ENCODE measurements around the gene ZNF778.

Gene ZNF778

DNA sequence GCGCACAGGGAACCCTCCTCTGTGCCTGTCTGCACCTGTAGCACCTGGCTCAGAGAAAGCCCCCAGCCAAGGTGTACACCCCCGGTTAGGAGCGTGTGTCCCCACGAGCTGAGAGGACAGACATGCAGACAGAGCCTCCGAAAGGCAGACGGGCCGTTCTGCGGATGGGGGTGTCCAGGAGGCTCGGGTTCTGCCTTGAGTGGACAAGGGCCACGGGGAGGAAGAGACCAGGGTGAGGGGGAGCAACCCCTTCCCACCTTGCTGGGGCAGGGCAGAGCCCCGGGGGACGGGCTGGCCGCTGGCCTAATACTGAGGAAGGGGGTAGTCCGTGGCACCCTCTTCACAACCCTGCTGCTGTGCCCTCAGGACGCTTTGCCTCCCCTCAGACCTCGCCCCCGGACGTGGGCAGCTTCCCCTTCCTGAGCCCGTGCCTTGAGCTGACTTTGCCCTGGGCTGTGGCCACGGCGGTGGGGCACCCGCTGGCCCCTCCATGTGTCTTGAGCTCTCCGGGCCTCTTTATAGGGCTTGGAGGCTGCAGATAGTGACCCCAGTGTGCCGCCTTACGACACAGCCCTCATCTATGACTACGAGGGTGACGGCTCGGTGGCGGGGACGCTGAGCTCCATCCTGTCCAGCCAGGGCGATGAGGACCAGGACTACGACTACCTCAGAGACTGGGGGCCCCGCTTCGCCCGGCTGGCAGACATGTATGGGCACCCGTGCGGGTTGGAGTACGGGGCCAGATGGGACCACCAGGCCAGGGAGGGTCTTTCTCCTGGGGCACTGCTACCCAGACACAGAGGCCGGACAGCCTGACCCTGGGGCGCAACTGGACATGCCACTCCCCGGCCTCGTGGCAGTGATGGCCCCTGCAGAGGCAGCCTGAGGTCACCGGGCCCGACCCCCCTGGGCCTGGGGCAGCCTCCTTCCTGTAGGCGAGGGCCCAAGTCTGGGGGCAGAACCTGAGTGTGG, 22.9 kb upstream of the ZNF778 start:
- no peak for DNase-seq (ENCODE audit: low spot score)

DNA sequence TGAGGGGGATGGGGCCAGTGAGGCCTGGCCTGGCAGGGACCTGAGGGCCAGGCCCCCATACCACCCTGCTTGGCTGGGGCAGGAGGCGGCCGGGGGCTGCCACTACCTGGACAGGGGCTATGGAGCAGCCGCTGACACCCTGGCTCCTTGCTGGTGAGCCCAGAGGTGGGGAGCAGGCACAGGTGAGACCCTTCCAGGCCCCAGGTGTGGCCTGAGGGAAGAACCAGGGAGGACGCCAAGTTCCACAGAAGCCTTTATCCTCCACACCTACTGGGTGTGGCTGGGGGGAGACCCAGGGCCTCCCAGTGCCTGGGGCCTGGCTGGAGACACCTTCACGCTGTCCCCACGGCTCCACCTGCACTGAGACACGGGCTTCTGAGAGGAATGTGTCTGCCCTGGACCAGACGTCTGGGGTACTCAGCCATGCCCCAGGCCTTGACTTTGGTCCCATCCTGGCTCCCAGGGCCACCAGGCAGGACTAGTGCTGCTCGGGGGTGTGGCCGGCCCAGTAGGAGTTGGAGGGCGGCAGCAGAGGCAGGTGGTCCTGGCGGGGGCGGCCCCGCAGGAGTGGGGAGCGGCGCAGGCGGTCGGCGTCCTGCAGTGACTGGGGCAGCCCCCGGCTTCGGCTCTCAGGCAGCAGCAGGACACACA, 21.9 kb upstream of the ZNF778 start:
- DNase-seq (ENCODE audit: low spot score): no peak

DNA sequence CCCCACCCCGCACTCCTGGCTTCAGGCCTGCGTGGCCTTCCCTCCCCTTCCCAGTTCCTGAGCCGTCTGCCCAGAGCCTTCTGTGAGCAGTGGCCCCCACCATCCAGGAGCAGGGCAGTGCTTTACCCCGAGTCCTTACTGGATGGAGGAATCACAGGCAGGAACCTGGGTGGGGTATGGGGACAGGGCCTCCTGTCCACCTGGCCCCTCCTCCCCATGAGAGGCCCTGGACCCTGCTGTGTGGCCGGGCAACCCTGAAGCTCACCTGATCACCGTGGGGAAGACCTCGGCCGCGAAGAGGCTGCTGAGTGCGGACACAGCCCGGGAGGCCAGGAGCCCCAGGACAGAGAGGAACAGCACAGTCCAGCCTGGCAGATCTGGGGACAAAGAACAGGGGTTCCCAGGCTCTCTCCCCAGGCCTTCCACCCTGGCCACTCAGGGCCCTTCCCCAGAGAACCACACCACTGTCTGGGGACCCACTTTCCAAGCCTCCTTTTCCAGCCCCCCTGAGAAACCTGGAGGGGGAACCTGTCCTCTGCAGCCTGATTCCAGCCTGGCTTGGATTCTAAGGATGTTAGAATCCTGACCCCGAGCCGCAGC, 20.4 kb upstream of the ZNF778 start:
- no peak for DNase-seq (ENCODE audit: low spot score)

DNA sequence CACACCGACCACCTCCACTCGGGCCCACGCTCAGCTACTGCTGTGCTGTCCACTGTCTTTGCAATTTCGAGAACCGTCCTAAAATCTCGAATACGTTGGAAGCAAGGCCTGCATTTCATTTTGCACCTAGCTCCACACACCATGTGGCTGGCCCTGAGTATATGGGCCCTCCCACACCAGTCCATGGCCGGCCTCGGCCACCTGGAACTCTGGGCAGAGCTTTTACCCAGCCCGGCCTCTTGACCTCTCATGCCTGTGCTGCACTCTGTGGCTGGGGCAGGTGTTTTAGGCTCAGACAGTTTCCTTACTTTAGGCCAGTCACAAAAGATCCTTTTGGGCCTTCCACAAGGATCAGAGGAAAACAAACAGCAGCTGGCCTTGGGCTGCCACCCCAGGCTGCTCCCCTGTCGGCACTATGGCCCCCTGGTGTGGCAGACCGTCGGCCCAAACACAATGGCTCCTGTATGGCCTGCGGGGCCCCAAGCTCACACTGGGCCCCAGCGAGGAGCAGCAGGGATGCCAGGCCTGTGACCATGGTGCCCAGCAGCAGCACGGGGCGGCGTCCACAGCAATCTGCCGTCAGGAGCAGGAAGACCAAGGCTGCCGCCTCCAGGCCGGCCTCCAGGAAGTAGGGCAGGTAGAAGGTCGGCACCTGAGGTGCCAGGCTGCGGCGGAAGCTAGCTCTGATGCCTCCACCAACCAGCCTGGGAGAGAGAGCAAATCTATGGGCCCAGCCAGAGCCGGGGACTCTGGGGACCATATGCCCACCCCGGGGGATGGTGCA, 19.7 kb upstream of the ZNF778 start:
- no peak for DNase-seq (ENCODE audit: low spot score)

DNA sequence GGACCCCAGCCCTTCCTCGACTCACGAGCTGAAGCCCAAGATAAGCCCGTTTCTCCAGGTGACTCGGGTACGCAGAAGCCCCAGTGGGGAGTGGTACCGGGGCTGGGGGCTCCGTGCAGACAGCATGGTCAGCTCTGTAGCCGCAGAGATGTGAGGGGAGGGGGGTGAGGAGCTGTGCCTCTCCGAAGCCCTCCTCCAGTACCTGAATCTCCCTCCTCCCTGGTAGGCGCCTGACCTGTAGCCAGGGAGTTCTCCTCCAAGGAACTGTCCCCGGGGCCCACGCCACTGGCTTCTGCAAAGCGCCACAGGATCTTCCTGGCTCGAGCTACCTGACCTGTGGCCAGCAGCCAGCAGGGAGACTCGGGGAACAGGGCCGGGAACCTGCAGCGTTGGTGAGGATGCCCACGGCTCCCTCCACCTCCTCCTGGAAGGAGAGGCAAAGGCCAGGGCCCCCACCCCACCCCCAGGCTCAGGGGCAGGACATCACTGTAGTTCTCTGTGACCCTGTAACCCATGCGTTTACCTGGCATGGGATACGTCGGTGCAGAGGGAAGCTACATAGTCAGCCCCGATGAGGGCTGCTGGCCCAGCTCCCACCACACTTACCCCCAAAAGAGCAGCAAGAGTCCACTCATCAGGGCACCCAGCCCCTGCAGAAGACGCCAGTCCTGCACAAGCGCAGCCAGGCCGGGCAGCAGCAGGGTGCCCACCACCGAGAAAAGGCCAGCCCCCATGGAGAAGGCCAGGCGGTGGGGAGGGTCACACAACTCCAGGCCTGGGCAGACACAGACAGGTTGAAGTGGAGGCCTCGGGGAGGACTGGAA, 18.9 kb upstream of the ZNF778 start:
- no peak for DNase-seq (ENCODE audit: low spot score)

DNA sequence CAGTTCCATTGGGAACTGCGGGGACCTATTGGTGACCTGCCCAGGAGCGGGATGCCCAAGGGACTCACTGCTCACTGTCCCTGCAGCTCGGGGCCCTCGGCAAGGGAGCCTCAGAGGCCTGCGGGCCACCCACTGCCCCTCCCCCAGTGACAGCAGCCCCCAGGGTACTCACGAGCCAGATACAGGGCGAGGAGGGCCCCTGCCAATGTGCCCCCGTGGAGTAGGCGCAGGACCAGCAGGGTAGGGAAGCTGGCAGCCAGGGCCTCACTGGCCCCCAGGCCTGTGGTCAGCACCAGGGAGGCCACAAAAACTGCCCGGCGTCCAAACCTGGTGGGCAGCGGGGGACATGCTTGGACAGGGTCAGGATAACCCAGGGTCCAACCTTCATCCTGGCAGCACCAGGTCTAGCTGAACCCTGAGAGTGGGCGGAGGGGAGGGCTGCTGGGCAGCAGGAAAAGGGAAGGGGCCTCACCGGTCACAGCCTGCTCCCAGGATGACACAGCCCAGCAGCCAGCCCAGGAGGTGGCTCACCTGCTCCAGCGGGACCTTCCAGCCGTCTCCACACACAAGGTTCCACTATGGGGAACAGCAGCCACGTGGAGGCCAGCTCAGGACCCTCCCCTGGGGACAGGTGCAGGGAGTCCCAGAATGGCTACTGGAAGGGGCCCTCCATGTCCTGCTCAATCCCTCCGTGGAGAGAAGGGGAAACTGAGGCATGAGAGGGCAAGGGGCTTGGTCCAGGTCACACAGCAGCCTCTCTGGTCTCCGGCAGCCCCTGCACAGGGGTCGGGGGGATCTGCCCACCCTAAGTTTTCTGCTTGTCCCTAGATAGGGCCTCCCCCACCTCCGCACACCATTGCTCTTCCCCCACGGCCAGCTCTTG, 18.0 kb upstream of the ZNF778 start:
- no peak for DNase-seq (ENCODE audit: low spot score)

DNA sequence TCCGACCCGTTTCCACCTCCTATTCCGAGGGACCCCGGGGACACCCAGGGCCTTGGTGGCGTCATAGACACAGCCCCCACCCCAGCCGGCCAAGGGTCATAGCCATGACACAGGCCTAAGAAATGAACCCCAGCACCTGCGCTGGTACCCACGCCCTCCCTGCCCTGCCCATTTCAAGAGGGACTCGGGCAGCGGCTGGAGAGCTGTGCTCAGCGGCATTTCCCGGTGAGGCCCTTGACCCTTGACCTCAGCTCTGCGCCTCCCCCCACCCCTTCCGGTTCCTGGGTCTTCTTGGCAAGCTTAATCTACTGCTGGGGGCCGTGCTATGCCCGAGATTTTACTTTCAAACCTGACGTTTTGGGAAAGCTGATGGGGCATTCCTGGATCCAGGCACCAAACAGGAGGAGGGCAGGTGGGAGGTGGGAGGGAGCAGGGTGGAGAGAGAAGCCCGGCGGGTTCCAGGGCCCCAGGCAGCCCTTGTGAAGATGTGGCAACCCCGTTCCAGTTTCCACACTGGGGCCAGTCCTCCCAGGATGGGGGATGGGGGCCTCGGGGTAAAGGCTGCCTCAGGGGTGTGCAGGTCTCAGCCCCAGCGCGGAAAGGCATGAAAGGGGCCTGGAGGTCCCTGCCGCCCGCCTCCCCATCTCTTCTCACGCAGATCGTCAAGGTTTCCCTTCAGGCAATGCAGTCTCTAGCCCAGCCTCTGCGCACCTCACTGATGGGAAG, 17.2 kb upstream of the ZNF778 start, which contains the start of gene SLC22A31:
Gene SLC22A31, minus strand, starts transcription at position 414 of the 726 bp plus-strand sequence. Its CDS starts 36 bp downstream, at position 378.
- DNase-seq (ENCODE audit: low spot score): no peak

DNA sequence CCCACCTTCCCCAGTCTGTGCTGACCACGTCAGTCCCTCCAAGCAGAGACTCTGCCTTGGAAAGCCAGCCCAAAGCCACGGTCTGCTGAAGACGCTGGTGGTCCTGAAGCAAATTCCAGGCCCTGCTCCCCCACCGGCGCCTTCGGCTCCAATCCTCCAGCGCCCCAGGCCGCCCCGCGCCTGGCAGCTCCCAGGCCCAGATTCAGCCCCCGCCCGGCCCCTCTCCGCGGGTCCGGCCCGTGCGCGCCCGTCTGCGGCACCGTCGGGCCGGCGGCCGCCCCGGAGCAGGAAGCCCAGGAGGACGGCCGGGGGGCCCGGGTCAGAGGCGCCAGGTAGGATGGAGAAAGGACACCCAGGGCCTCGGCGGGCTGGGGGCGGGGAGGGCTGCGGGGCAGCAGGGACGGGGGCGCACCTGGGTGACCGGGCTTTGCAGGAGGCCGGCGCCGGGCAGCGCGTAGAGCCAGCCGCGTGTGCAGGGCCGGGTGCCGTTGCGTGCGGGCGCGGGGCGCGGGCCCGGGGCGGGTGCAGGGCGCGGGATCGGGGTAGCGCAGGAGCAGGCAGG, 16.6 kb upstream of the ZNF778 start:
- DNase-seq (ENCODE audit: low spot score): no peak

DNA sequence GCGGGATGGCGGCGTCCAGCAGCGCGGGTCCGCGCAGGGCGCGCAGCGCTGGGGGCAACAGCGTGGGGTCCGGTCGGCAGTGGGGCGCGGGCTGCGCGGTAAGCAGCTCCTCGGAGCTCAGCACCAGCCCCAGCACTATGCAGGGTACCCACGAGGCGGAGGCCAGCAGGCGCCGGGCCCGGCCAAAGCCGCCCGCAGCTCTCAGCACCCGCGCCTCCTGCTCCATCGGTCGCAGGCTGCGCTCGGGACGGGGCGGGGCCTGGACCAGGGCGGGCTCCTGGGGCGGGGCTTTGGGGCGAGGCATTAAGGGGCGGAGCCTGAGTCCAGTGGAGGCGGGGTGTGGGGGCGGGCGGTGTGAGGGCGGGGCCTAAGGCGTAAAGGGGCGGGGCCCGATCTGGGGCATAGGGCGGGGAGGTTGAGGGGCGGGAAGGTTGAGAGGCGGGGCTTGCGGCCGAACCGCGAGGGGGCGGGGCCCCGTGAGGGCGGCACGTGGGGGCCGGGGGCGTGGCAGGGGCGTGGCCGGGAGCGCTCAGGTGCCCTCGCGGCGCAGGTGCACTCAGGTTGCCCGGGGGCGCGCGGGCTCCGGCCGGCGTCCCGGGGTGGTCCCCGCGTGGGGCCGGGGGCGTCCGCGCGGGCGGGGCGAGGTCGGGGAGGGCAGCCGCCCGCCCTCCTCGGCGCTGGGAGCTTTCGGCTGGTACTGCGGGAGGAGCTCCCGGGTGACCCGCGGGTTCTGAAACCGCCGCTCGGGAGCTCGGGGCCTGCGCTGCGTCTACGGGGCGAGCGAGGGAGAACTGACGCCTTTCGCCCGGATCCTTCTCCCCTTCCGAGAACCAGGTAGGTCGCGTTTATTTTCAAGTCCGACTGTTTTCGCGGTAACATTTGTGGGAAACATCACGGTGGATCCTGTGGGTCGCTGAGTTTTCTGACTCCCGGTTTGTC, 15.8 kb upstream of the ZNF778 start:
- peak; percentile 94 for DNase-seq (ENCODE audit: low spot score)

DNA sequence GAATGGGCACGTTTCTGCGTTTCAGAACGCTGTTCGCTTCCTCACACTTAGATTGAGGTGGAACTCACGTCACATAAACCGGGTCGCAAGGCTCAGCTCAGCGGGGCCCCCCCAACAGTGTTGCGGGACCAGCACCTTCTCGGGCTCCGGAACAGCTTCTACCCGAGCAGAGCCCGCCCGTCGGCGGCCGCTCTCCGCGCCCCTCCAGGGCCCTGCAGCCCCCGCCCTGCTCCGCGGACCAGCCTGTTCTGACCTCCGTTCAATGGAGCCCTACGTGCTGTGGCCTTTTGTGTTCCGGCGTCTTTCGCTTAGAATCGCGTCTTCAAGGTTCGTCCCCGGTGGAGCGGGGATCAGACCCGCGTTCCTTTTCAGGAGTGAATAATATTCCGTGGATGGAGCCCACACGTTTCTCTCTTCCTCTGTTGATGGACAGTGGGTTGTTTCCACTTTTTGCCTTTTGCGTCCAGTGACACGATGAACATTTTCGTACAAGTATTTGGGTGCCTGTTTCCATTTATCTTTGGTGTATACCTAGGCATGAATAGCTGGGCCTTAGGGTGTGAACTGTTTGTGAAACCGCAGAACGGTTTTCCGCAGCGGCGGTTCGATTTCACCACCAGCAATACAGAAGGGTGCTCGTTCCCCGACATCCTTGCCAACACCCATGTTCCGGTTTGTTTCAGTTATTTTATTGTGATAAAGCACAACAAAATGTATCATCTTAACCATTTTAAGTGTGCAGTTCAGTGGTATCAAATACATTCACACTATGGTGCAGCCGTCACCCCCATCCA, 14.9 kb upstream of the ZNF778 start:
- no peak for DNase-seq (ENCODE audit: low spot score)

DNA sequence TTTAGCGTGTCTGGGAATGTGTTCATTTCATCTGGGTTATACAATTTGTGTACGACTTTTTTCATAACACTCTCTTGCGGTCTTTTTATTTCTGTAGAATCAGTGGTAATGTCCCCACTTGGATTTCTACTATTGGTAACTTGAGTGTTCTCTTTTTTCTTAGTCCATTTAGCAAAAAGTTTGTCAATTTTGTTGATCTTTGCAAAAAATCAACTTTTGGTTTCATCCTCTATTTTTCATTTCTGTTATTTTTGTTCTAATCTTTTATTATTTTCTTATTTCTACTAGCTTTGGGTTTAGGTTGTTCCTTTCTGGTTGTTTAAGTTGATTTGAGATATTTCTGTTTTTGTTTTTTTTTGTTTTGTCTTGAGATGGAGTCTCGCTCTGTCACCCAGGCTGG, 9.5 kb upstream of the ZNF778 start:
- DNase-seq (ENCODE audit: low spot score): no peak

DNA sequence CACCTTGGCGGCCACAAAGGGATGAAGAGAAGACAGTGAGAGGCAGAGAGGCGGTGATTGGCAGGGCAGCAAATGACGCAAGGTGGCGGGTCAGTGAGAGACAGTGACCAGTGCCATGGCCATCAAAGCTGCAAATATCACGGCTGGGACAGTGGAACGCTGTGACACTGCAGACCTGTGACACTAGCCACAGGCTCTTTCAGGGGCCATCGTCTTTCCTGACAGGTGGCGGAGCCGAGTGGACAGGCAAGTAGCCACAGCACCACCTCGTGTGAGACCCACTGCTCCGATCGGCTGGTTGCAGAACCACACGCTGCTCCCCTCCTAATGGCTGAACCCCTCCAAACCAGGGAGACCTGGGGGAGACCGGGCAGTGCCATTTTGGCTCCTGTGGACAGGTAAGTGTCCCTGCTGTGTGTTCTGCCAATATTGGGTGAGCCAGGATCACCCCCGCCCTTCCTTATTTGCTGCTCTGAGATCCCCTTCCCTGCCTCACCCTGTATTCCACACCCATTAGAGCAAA, 7.9 kb upstream of the ZNF778 start:
- no peak for DNase-seq (ENCODE audit: low spot score)

DNA sequence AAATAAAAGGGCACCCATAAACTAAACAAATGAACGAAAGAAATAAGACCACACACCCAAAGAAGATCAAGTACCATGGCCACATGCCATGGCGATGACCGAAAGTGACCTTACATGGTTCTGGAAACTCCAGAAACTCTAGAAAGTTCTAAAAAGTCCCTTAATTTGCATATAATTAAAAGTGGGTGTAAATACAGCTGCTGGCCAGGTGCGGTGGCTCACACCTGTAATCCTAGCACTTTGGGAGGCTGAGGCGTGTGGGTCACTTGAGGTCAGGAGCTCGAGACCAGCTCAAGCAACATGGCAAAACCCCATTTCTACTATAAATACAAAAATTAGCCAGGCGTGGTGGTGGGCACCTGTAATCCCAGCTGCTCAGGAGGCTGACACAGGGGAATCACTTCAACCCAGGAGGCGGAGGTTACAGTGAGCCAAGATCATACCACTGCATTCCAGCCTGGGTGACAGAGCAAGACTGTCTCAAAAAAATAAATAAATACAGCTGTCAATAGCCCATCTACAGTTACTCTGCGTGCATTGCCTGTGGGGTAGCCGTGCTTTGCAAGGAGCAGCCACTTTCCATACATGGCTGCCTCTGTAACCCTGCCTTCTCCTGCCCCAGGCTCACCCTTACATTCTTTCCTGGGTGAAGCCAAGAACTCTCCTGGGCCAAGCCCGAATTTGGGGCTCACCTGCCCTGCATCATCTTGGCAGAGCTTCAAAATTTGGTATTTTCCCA, 7.2 kb upstream of the ZNF778 start:
- no peak for DNase-seq (ENCODE audit: low spot score)

DNA sequence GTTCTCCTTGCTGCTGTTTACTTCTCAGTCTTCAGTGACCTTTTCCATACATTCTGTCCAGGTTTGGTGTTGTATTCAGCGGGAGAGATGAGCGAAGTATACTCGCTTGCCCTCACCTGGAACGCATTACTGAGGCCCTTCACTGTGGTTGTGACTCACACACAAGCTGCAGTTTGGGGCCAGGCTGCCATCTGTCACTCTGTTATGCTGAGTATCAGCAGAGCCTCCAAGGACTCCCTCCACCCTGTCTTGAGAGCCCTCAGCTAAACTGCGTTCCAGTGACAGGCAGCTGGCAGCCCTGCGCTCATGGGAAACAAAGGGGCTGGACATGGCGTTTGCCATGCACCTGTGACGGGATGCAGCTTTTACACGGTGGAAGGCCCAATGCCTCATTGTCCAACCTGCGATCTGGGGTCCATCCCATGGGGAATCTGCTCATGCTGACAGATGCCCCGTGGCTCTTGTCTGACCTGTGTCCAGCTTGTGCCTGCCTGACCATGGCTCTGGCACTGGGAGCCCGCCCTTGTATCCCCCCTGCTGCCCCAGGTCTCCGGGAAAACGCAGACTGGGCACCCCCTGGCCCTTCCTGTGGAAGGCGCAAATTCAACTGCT, 6.5 kb upstream of the ZNF778 start:
- no peak for DNase-seq (ENCODE audit: low spot score)

DNA sequence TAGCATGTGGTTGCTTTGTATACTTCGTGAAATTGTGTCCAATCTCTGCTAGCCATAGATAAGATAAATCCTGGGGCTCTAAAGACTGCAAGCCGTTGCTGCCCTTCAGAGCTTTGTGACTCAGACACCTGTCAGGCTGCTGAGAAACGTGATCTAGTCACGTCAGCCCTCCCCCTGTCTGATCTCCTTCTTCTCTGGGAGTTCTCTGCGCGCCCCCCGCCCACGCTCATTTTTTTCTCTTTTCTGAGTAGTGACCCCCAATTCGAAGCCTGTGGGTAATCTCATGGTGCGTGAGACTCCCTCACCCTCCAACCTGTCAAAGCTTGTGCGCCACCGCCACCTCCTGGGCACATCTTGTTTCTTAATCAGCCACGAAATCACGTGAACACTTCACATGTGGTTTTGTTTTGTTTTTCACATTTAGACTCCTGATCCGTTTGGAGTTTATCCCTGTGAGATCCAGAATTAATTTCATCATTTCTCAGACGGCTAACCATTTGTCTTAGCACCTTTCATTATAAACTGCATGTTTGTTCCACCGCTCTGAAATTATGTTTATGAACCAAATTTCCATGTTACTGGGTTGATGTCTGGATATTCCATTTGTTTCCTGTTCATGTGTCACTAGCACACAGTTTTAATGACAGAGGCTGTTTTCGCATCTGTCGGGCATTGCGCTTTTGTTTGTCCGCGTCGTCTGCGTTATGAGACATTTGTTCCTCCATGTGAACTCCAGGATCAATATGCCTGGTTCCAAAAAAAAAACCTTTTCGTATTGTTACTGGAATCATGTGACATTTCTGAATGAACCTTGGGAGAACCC, 977 bp upstream of the ZNF778 start:
- peak; percentile 82 for DNase-seq (ENCODE audit: low spot score)
